Loucy (cell line): Measurements from ENCODE around the gene NCSTN.

Source experiments
- CTCF ChIP-seq: fragments of 200-600 bp; sonication (generic); conservative IDR thresholded peaks from 2 replicates; pipeline ENCODE4 v1.5.1; 2014; ENCODE audit warnings: mild to moderate bottlenecking, antibody characterized with exemption, low read length
- EZH2phosphoT487 ChIP-seq: fragments of 200-600 bp; IDR thresholded peaks from 2 replicates; pipeline ENCODE4 v1.6.1; 2018; ENCODE audit warnings: antibody characterized with exemption, mild to moderate bottlenecking, moderate library complexity, borderline replicate concordance

GRCh38 chr1:160322831-160323230 is 20.4 kb upstream of the NCSTN start:
- no peak for TF ChIP-seq CTCF
- no peak for TF ChIP-seq EZH2phosphoT487
